ENCODE results near the gene HBG2. TPM values are rescaled to one million over a fixed set of nuclear protein-coding genes. Genes with fewer than 3 reads are reported as not detected.

Gene HBG2
- total and polyA plus RNA-seq, 5 donors from 2014 or later = not detected

DNA sequence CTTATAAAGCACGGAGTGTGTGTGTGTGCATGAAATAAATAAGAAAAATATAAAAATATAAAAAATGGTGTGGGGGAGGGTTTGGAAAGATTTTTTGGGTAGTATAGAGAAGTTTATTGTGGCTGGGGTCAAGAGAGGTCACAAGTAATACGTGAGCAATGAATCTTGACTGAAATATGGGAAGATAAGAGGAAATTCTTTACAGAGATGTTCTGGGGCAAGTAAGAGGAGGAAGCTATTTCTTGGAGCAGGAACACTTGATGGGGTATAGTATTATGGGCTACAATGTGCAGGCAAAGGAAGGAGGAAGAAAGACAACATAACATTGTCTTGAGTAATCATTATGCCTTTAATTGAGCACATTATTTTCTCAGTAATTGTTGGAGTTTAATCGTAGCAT lies 22.4 kb downstream of the HBG2 start:
- no peaks in the 10 kb centered on the region for H3K36me3 ChIP-seq (ENCODE audit: control insufficient read depth, insufficient read depth, low read length)
- no peaks in the 10 kb centered on the region for H3K36me3 Mint-ChIP-seq
- no peak for DNase-seq

DNA sequence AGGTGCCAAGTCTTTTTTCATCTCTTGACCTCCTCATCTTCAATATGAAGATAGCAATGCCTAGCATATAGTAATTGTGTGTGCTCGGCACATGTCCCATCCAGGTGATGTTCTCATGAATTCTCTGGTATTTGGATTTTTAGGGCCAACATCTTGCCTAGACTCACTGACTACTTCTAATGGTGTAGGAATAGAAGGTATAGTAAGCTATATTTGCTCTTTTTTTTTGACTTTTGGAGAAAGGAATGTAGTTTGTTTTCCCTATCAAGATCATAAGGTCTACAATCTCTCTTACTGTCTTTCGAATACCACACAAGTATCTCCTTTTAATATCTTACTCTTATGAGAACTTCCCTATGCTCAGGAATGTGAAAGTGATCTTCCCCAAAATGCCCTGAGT lies 23.5 kb downstream of the HBG2 start:
- Histone ChIP-seq H3K4me3 (ENCODE audit: low read depth, low read length) (no peak overlapping the region), H3K27ac (ENCODE audit: insufficient read depth, low read length, poor library complexity, severe bottlenecking) (no peak overlapping the region), H3K9me3 (ENCODE audit: control insufficient read depth in 2 of 2, low read length in 2 of 2) (no peaks in the 10 kb centered on the region), H3K36me3 (ENCODE audit: control insufficient read depth, insufficient read depth, low read length) (peaks cover 3% of the 10 kb centered on the region), H3K27me3 (ENCODE audit: control insufficient read depth, insufficient read depth, low read length) (no peaks in the 10 kb centered on the region), H3K4me1 (ENCODE audit: control insufficient read depth, insufficient read depth, low read length, poor library complexity, severe bottlenecking) (peaks cover 2% of the 10 kb centered on the region)
- H3K27ac Mint-ChIP-seq = no peak overlapping the region
- H3K4me1 Mint-ChIP-seq = peaks cover 0 to 3% (median 0%) of the 10 kb centered on the region in 4 donors
- peaks cover 5% of the 10 kb centered on the region for H3K27me3 Mint-ChIP-seq
- peaks cover 0 to 3% (median 0%) of the 10 kb centered on the region in 7 donors for H3K9me3 Mint-ChIP-seq
- no peak overlapping the region for H3K4me3 Mint-ChIP-seq
- H3K36me3 Mint-ChIP-seq = no peaks in the 10 kb centered on the region
- DNase-seq (no peak), ATAC-seq (ENCODE audit: low read depth in 2 of 2) (no peak)

More for the DNA sequence above, 22.4 kb downstream of the HBG2 start:
- peaks cover 5% of the 10 kb centered on the region for H3K27me3 Mint-ChIP-seq
- H3K27me3 ChIP-seq (ENCODE audit: control insufficient read depth, insufficient read depth, low read length) = no peaks in the 10 kb centered on the region
- H3K27ac ChIP-seq (ENCODE audit: insufficient read depth, low read length, poor library complexity, severe bottlenecking) = no peak overlapping the region
- no peaks in the 10 kb centered on the region for H3K9me3 ChIP-seq (ENCODE audit: control insufficient read depth in 2 of 2, low read length in 2 of 2)
- no peak overlapping the region for H3K27ac Mint-ChIP-seq
- peaks cover 0 to 3% (median 0%) of the 10 kb centered on the region in 7 donors for H3K9me3 Mint-ChIP-seq
- no peak overlapping the region for H3K4me3 ChIP-seq (ENCODE audit: low read depth, low read length)
- ATAC-seq (ENCODE audit: low read depth in 2 of 2) = no peak
- H3K4me1 ChIP-seq (ENCODE audit: control insufficient read depth, insufficient read depth, low read length, poor library complexity, severe bottlenecking) = no peaks in the 10 kb centered on the region
- H3K4me1 Mint-ChIP-seq = peaks cover 0 to 3% (median 0%) of the 10 kb centered on the region in 4 donors
- H3K4me3 Mint-ChIP-seq = no peak overlapping the region

DNA sequence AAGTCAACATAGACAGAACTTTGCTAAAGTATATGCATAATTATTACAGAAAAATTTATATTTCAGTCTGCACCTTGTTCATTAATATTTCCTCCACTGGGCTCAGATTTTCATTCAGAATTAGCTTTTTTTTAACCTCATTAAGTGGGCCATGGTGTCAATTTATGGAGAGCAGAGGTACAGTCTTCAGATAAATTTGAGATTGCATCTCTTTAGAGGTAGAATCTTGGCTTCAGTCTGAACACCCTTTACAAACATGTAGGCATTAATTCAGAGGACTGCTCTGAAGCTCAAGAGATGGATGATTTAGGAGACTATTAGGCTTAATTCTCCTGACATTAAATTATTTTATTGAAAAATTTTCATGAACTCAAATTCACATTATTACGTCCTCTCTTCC lies 24.3 kb downstream of the HBG2 start:
- Histone ChIP-seq H3K4me3 (ENCODE audit: low read depth, low read length) (no peak overlapping the region), H3K4me1 (ENCODE audit: control insufficient read depth, insufficient read depth, low read length, poor library complexity, severe bottlenecking) (peaks cover 10% of the 10 kb centered on the region), H3K27me3 (ENCODE audit: control insufficient read depth, insufficient read depth, low read length) (peaks cover 5% of the 10 kb centered on the region), H3K9me3 (ENCODE audit: control insufficient read depth in 2 of 2, low read length in 2 of 2) (peaks cover 4 to 7% of the 10 kb centered on the region in 2 experiments), H3K27ac (ENCODE audit: insufficient read depth, low read length, poor library complexity, severe bottlenecking) (no peak overlapping the region), H3K36me3 (ENCODE audit: control insufficient read depth, insufficient read depth, low read length) (peaks cover 8% of the 10 kb centered on the region)
- H3K27me3 Mint-ChIP-seq = peaks cover 5% of the 10 kb centered on the region
- no peak overlapping the region for H3K27ac Mint-ChIP-seq
- DNase-seq (no peak), ATAC-seq (ENCODE audit: low read depth in 2 of 2) (no peak)
- H3K4me3 Mint-ChIP-seq = no peak overlapping the region
- H3K4me1 Mint-ChIP-seq = peaks cover 0 to 3% (median 0%) of the 10 kb centered on the region in 4 donors
- no peaks in the 10 kb centered on the region for H3K36me3 Mint-ChIP-seq
- peaks cover 0 to 3% (median 0%) of the 10 kb centered on the region in 7 donors for H3K9me3 Mint-ChIP-seq

DNA sequence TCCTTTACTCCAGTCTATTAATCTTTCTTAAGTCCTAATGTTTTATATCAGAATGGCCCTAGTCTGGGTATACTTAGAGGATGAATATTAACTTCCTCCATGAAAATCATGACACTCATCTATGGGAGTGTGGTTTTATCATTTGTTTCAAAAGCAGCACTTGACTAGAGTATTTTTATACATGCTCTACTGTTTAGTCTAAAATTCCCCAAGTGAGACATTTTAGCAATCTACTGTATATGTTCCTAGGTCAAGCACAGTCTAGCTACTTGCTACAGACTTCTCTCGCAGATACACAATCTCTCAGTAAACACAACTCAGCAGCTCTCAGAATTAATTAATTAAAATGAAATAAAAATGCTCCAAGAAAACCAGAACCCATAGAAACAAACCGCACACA lies 24.8 kb downstream of the HBG2 start:
- Mint-ChIP-seq H3K27ac (no peak overlapping the region), H3K4me3 (no peak overlapping the region), H3K27me3 (peaks cover 5% of the 10 kb centered on the region), H3K4me1 (peaks cover 0 to 3% (median 0%) of the 10 kb centered on the region in 4 donors), H3K9me3 (peaks cover 0 to 3% (median 0%) of the 10 kb centered on the region in 7 donors), H3K36me3 (no peaks in the 10 kb centered on the region)
- H3K27ac ChIP-seq (ENCODE audit: insufficient read depth, low read length, poor library complexity, severe bottlenecking) = no peak overlapping the region
- ATAC-seq (ENCODE audit: low read depth in 2 of 2) = no peak
- no peak overlapping the region for H3K4me3 ChIP-seq (ENCODE audit: low read depth, low read length)
- H3K27me3 ChIP-seq (ENCODE audit: control insufficient read depth, insufficient read depth, low read length) = peaks cover 5% of the 10 kb centered on the region
- H3K36me3 ChIP-seq (ENCODE audit: control insufficient read depth, insufficient read depth, low read length) = peaks cover 13% of the 10 kb centered on the region
- peaks cover 7 to 11% of the 10 kb centered on the region in 2 experiments for H3K9me3 ChIP-seq (ENCODE audit: control insufficient read depth in 2 of 2, low read length in 2 of 2)
- no peak for DNase-seq
- peaks cover 15% of the 10 kb centered on the region for H3K4me1 ChIP-seq (ENCODE audit: control insufficient read depth, insufficient read depth, low read length, poor library complexity, severe bottlenecking)

DNA sequence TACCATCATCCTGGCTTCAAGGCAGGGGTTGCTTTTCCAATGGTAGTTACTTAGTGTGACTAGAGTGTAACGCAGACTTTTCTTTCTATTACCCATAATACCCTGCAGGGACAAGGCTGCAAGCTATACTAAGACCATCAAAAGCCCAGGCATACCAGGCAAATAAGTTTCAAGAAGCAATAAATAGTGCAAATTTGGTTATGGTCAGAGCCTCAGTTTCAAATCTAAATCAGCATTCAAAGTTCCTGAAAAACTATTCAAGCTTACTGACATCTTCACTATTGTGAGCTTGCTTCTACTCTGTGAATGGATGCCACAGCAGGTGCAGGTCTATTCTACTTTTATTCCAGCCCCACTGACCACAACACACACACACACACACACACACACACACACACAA lies 25.2 kb downstream of the HBG2 start:
- peaks cover 8 to 14% of the 10 kb centered on the region in 2 experiments for H3K9me3 ChIP-seq (ENCODE audit: control insufficient read depth in 2 of 2, low read length in 2 of 2)
- no peak overlapping the region for H3K27ac ChIP-seq (ENCODE audit: insufficient read depth, low read length, poor library complexity, severe bottlenecking)
- H3K27me3 ChIP-seq (ENCODE audit: control insufficient read depth, insufficient read depth, low read length) = peaks cover 5% of the 10 kb centered on the region
- Mint-ChIP-seq H3K4me1 (peaks cover 0 to under 1% (median 0%) of the 10 kb centered on the region in 4 donors), H3K36me3 (no peaks in the 10 kb centered on the region), H3K27ac (no peak overlapping the region), H3K9me3 (peaks cover 0 to 3% (median 0%) of the 10 kb centered on the region in 7 donors), H3K4me3 (no peak overlapping the region), H3K27me3 (peaks cover 5% of the 10 kb centered on the region)
- peaks cover 17% of the 10 kb centered on the region for H3K4me1 ChIP-seq (ENCODE audit: control insufficient read depth, insufficient read depth, low read length, poor library complexity, severe bottlenecking)
- H3K36me3 ChIP-seq (ENCODE audit: control insufficient read depth, insufficient read depth, low read length) = peaks cover 14% of the 10 kb centered on the region
- ATAC-seq (ENCODE audit: low read depth in 2 of 2) (no peak), DNase-seq (no peak)
- no peak overlapping the region for H3K4me3 ChIP-seq (ENCODE audit: low read depth, low read length)

DNA sequence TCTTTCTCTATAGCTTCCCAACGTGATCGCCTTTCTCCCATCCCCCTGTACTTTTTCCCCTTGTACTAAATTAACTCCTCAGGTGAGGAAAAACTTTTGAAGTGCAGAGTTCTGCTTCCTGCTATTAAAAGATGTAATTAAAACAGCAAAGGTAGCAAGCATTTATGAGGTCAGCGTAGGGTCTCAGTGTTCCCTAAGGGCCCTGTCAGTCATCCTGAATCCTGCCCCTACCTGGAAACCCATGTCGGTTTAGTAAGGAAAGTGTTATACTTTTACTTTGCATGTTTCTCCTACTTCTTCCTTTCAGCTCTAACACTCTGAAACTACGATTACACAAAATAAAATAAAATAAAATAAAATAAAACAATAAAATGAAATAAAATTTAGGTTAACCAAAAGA lies 26.5 kb downstream of the HBG2 start:
- H3K27me3 Mint-ChIP-seq = peaks cover 5% of the 10 kb centered on the region
- peaks cover 14% of the 10 kb centered on the region for H3K36me3 ChIP-seq (ENCODE audit: control insufficient read depth, insufficient read depth, low read length)
- peaks cover 5% of the 10 kb centered on the region for H3K27me3 ChIP-seq (ENCODE audit: control insufficient read depth, insufficient read depth, low read length)
- no peaks in the 10 kb centered on the region for H3K4me1 Mint-ChIP-seq
- peaks cover 8 to 14% of the 10 kb centered on the region in 2 experiments for H3K9me3 ChIP-seq (ENCODE audit: control insufficient read depth in 2 of 2, low read length in 2 of 2)
- no peak overlapping the region for H3K4me3 Mint-ChIP-seq
- H3K36me3 Mint-ChIP-seq = no peaks in the 10 kb centered on the region
- peaks cover 17% of the 10 kb centered on the region for H3K4me1 ChIP-seq (ENCODE audit: control insufficient read depth, insufficient read depth, low read length, poor library complexity, severe bottlenecking)
- no peak overlapping the region for H3K27ac ChIP-seq (ENCODE audit: insufficient read depth, low read length, poor library complexity, severe bottlenecking)
- H3K4me3 ChIP-seq (ENCODE audit: low read depth, low read length) = no peak overlapping the region
- H3K27ac Mint-ChIP-seq = no peak overlapping the region
- peaks cover 0 to 3% (median 0%) of the 10 kb centered on the region in 7 donors for H3K9me3 Mint-ChIP-seq
- DNase-seq (no peak), ATAC-seq (ENCODE audit: low read depth in 2 of 2) (no peak)

DNA sequence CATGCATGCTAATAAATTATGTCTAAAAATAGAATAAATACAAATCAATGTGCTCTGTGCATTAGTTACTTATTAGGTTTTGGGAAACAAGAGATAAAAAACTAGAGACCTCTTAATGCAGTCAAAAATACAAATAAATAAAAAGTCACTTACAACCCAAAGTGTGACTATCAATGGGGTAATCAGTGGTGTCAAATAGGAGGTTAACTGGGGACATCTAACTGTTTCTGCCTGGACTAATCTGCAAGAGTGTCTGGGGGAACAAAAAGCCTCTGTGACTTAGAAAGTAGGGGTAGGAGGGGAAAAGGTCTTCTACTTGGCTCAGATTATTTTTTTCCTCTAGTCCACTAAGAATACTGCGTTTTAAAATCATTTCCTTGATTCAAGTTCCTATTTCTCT lies 26.9 kb downstream of the HBG2 start:
- H3K4me1 Mint-ChIP-seq = no peaks in the 10 kb centered on the region
- no peak overlapping the region for H3K27ac ChIP-seq (ENCODE audit: insufficient read depth, low read length, poor library complexity, severe bottlenecking)
- peaks cover 5% of the 10 kb centered on the region for H3K27me3 ChIP-seq (ENCODE audit: control insufficient read depth, insufficient read depth, low read length)
- no peak overlapping the region for H3K4me3 Mint-ChIP-seq
- peaks cover 5% of the 10 kb centered on the region for H3K27me3 Mint-ChIP-seq
- H3K4me1 ChIP-seq (ENCODE audit: control insufficient read depth, insufficient read depth, low read length, poor library complexity, severe bottlenecking) = peaks cover 17% of the 10 kb centered on the region
- no peaks in the 10 kb centered on the region for H3K36me3 Mint-ChIP-seq
- H3K9me3 Mint-ChIP-seq = peaks cover 0 to 3% (median 0%) of the 10 kb centered on the region in 7 donors
- H3K9me3 ChIP-seq (ENCODE audit: control insufficient read depth in 2 of 2, low read length in 2 of 2) = peaks cover 8 to 14% of the 10 kb centered on the region in 2 experiments
- no peak overlapping the region for H3K27ac Mint-ChIP-seq
- no peak overlapping the region for H3K4me3 ChIP-seq (ENCODE audit: low read depth, low read length)
- peaks cover 14% of the 10 kb centered on the region for H3K36me3 ChIP-seq (ENCODE audit: control insufficient read depth, insufficient read depth, low read length)
- no peak for ATAC-seq (ENCODE audit: low read depth in 2 of 2)
- no peak for DNase-seq

DNA sequence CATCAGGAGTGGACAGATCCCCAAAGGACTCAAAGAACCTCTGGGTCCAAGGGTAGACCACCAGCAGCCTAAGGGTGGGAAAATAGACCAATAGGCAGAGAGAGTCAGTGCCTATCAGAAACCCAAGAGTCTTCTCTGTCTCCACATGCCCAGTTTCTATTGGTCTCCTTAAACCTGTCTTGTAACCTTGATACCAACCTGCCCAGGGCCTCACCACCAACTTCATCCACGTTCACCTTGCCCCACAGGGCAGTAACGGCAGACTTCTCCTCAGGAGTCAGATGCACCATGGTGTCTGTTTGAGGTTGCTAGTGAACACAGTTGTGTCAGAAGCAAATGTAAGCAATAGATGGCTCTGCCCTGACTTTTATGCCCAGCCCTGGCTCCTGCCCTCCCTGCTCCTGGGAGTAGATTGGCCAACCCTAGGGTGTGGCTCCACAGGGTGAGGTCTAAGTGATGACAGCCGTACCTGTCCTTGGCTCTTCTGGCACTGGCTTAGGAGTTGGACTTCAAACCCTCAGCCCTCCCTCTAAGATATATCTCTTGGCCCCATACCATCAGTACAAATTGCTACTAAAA lies 27.8 kb downstream of the HBG2 start, which contains the start of gene HBB:
Gene HBB, minus strand, starts transcription at position 340 of the 579 bp plus-strand sequence. Its CDS starts 50 bp downstream, at position 290.
- peaks cover 14% of the 10 kb centered on the region for H3K36me3 ChIP-seq (ENCODE audit: control insufficient read depth, insufficient read depth, low read length)
- peaks cover 17% of the 10 kb centered on the region for H3K4me1 ChIP-seq (ENCODE audit: control insufficient read depth, insufficient read depth, low read length, poor library complexity, severe bottlenecking)
- Mint-ChIP-seq H3K4me1 (no peaks in the 10 kb centered on the region), H3K27me3 (peaks cover 5% of the 10 kb centered on the region), H3K4me3 (no peak within 1 kb of the TSS), H3K27ac (no peak within 1 kb of the TSS), H3K36me3 (no peaks in the 10 kb centered on the region), H3K9me3 (peaks cover 0 to 4% (median 0%) of the 10 kb centered on the region in 7 donors)
- ATAC-seq (ENCODE audit: low read depth in 2 of 2) = no peak
- peaks cover 8 to 14% of the 10 kb centered on the region in 2 experiments for H3K9me3 ChIP-seq (ENCODE audit: control insufficient read depth in 2 of 2, low read length in 2 of 2)
- peak within 1 kb of the TSS; percentile 0 for H3K4me3 ChIP-seq (ENCODE audit: low read depth, low read length)
- no peak for DNase-seq
- no peak within 1 kb of the TSS for H3K27ac ChIP-seq (ENCODE audit: insufficient read depth, low read length, poor library complexity, severe bottlenecking)
- H3K27me3 ChIP-seq (ENCODE audit: control insufficient read depth, insufficient read depth, low read length) = peaks cover 5% of the 10 kb centered on the region

Measured in CD4-positive, CD25-positive, alpha-beta regulatory T cell (primary cell).